WTC11 (cell line): Measurements from ENCODE around the gene ZNF394. TPM values are rescaled to one million over a fixed set of nuclear protein-coding genes. Genes with fewer than 3 reads are reported as not detected.

Experiments
- ATAC-seq: fragments of 200-7000 bp; cut with Tn5 transposase; 2 replicates; pipeline ENCODE4 v1.10.0; 2021; ENCODE audit warnings: mild to moderate bottlenecking, moderate library complexity
- CTCF ChIA-PET: fragments of 300-600 bp; sonication (Branson Sonifier 250); formaldehyde crosslinking; loops from one replicate; lab custom pipeline; 2021; ENCODE audit warnings: antibody characterized with exemption; lab: Charles Lee
- POLR2A ChIA-PET: fragments of 350-600 bp; sonication (Branson Sonifier 250); formaldehyde crosslinking; loops from one replicate; lab custom pipeline; 2021; ENCODE audit warnings: antibody characterized with exemption; lab: Charles Lee
- DNase-seq: peaks from one replicate; pipeline ENCODE4 v3.0.0; 2021; ENCODE audit warnings: low spot score
- H3K27ac Mint-ChIP-seq: 2 replicates; pipeline ENCODE4 v1.8.0; 2021; ENCODE audit warnings: mixed read lengths
- H3K27me3 Mint-ChIP-seq: 2 replicates; pipeline ENCODE4 v1.8.0; 2021; ENCODE audit warnings: low read depth, mild to moderate bottlenecking, moderate library complexity, mixed read lengths
- H3K36me3 Mint-ChIP-seq: 2 replicates; pipeline ENCODE4 v1.8.0; 2021; ENCODE audit warnings: mixed read lengths
- H3K4me1 Mint-ChIP-seq: 2 replicates; pipeline ENCODE4 v1.8.0; 2022; ENCODE audit warnings: mixed read lengths
- H3K4me3 Mint-ChIP-seq: 2 replicates; pipeline ENCODE4 v1.8.0; 2021; ENCODE audit warnings: mild to moderate bottlenecking, moderate library complexity, mixed read lengths
- H3K9me3 Mint-ChIP-seq: 2 replicates; pipeline ENCODE4 v1.8.0; 2021; ENCODE audit warnings: mixed read lengths
- ARID4B ChIP-seq: sonication (generic); formaldehyde crosslinking; IDR thresholded peaks from 2 replicates; pipeline ENCODE4 v1.8.0; 2023; ENCODE audit warnings: missing genetic modification reagents, mild to moderate bottlenecking, borderline replicate concordance
- ETV6 ChIP-seq: sonication (generic); formaldehyde crosslinking; IDR thresholded peaks from 2 replicates; pipeline ENCODE4 v1.8.1; 2022; ENCODE audit warnings: mild to moderate bottlenecking, missing genetic modification reagents
- GABPB1 ChIP-seq: sonication (generic); formaldehyde crosslinking; IDR thresholded peaks from 2 replicates; pipeline ENCODE4 v1.8.1; 2023; ENCODE audit warnings: mild to moderate bottlenecking, missing genetic modification reagents
- GRHL2 ChIP-seq: fragments of 250-450 bp; sonication (Bioruptor Pico); IDR thresholded peaks from 2 replicates; pipeline ENCODE4 v1.8.0; 2022; ENCODE audit warnings: mild to moderate bottlenecking, moderate library complexity; ENCODE audit not compliant: insufficient replicate concordance, severe bottlenecking
- GTF2I ChIP-seq: fragments of 250-450 bp; sonication (Bioruptor Pico); conservative IDR thresholded peaks from 2 replicates; pipeline ENCODE4 v1.4.0; 2021; ENCODE audit warnings: mild to moderate bottlenecking
- JUN ChIP-seq: sonication (generic); formaldehyde crosslinking; IDR thresholded peaks from 2 replicates; pipeline ENCODE4 v1.8.0; 2023; ENCODE audit warnings: mild to moderate bottlenecking, missing genetic modification reagents
- MAX ChIP-seq: sonication (generic); formaldehyde crosslinking; IDR thresholded peaks from 2 replicates; pipeline ENCODE4 v1.8.0; 2022; ENCODE audit warnings: mild to moderate bottlenecking, missing genetic modification reagents
- MYBL2 ChIP-seq: sonication (generic); formaldehyde crosslinking; IDR thresholded peaks from 2 replicates; pipeline ENCODE4 v1.8.1; 2023; ENCODE audit warnings: mild to moderate bottlenecking, moderate library complexity, missing genetic modification reagents
- NR3C1 ChIP-seq: sonication (generic); formaldehyde crosslinking; conservative IDR thresholded peaks from 2 replicates; pipeline ENCODE4 v1.8.1; 2023; ENCODE audit warnings: low read depth, mild to moderate bottlenecking, missing genetic modification reagents
- PRDM15 ChIP-seq: sonication (generic); formaldehyde crosslinking; IDR thresholded peaks from 2 replicates; pipeline ENCODE4 v1.8.0; 2022; ENCODE audit warnings: missing genetic modification reagents
- PREB ChIP-seq: sonication (generic); formaldehyde crosslinking; IDR thresholded peaks from 2 replicates; pipeline ENCODE4 v1.8.1; 2022; ENCODE audit warnings: mild to moderate bottlenecking, missing genetic modification reagents, moderate library complexity, borderline replicate concordance
- RORB ChIP-seq: fragments of 250-450 bp; sonication (Bioruptor Pico); IDR thresholded peaks from 2 replicates; pipeline ENCODE4 v1.9.0; 2021; ENCODE audit warnings: mild to moderate bottlenecking
- TCF7 ChIP-seq: sonication (generic); formaldehyde crosslinking; IDR thresholded peaks from 2 replicates; pipeline ENCODE4 v1.8.0; 2022; ENCODE audit warnings: mild to moderate bottlenecking, low read depth, missing genetic modification reagents, moderate library complexity
- ZMAT4 ChIP-seq: fragments of 250-450 bp; sonication (Bioruptor Pico); IDR thresholded peaks from 2 replicates; pipeline ENCODE4 v1.9.0; 2021; ENCODE audit warnings: mild to moderate bottlenecking
- ZNF138 ChIP-seq: sonication (generic); formaldehyde crosslinking; conservative IDR thresholded peaks from 2 replicates; pipeline ENCODE4 v1.8.1; 2022; ENCODE audit warnings: mild to moderate bottlenecking, moderate library complexity, missing genetic modification reagents
- ZNF219 ChIP-seq: sonication (generic); formaldehyde crosslinking; IDR thresholded peaks from 2 replicates; pipeline ENCODE4 v1.8.0; 2023; ENCODE audit warnings: missing genetic modification reagents, mild to moderate bottlenecking, borderline replicate concordance
- ZNF281 ChIP-seq: sonication (generic); formaldehyde crosslinking; IDR thresholded peaks from 2 replicates; pipeline ENCODE4 v1.8.0; 2023; ENCODE audit warnings: mild to moderate bottlenecking, missing genetic modification reagents
- ZNF423 ChIP-seq: fragments of 250-450 bp; sonication (Bioruptor Pico); IDR thresholded peaks from 2 replicates; pipeline ENCODE4 v2.1.2; 2022; ENCODE audit warnings: mild to moderate bottlenecking, moderate library complexity
- total RNA-seq: library from RNA; stranded (reverse); gene quantifications from 3 replicates; pipeline ENCODE4 v1.2.3, GENCODE V29; 2021

The ZNF394 gene
- total RNA-seq, 1 experiment from 2014 or later, result 24.0 TPM

- ChIA-PET POLR2A (interaction anchor here (1.3 kb wide), 1 partner anchor 65 kb away, joined by 5 read pairs; the partner anchor contains the start of genes BUD31 and PDAP1), CTCF (no interaction called here)
- Mint-ChIP-seq H3K36me3 (peaks cover 8% of the 10 kb centered on the region), H3K27me3 (peaks cover 5% of the 10 kb centered on the region; the same call in 1 of the 2 replicates), H3K27ac (peak overlapping the region; percentile 96), H3K9me3 (no peaks in the 10 kb centered on the region), H3K4me3 (peak overlapping the region; percentile 98), H3K4me1 (peaks cover 14% of the 10 kb centered on the region)
- DNase-seq, result no peak
- TF ChIP-seq PREB (CRISPR knock-in tag) (no peak), PRDM15 (no peak), ZNF423 (no peak), GABPB1 (CRISPR knock-in tag) (no peak), MAX (CRISPR knock-in tag) (no peak), JUN (no peak), MYBL2 (CRISPR knock-in tag) (no peak), NR3C1 (no peak), GRHL2 (CRISPR knock-in tag) (no peak), GTF2I (CRISPR knock-in tag) (no peak), ZNF138 (CRISPR knock-in tag) (no peak), ZNF219 (CRISPR knock-in tag) (no peak), ZMAT4 (CRISPR knock-in tag) (no peak), ETV6 (no peak), RORB (CRISPR knock-in tag) (no peak), TCF7 (CRISPR knock-in tag) (no peak)
- TF ChIP-seq, all 79 proteins: peak for 0
- no peak for ATAC-seq
Measured at GRCh38 chr7:99473315-99473596, 26.8 kb downstream of the ZNF394 start.

- POLR2A ChIA-PET, result interaction anchor here (1.3 kb wide), 1 partner anchor 64 kb away, joined by 5 read pairs; the partner anchor contains the start of genes BUD31 and PDAP1
- peaks cover 5% of the 10 kb centered on the region; the same call in 1 of the 2 replicates for H3K27me3 Mint-ChIP-seq
- TF ChIP-seq ARID4B (CRISPR knock-in tag) (peak; percentile 86; the same call in 1 of the 2 replicates), ZNF281 (CRISPR knock-in tag) (0 out of 2 replicates have a peak, but pooled peaks have one; percentile 30), MAX (CRISPR knock-in tag) (peak; percentile 59; the same call in 1 of the 2 replicates)
Measured at GRCh38 chr7:99472561-99473314, 27.3 kb downstream of the ZNF394 start, which contains the start of gene ZNF789. ZNF789 (plus strand) TSS chr7:99472890; CDS start chr7:99476457, 3,567 bp downstream.

More at GRCh38 chr7:99472561-99473314, 27.3 kb downstream of the ZNF394 start, which contains the start of gene ZNF789:
- peaks cover 8% of the 10 kb centered on the region for H3K36me3 Mint-ChIP-seq
- DNase-seq (peak; percentile 99), ATAC-seq (peak; percentile 94)
- CTCF ChIA-PET, result no interaction called here
- peak within 1 kb of the TSS; percentile 98 for H3K4me3 Mint-ChIP-seq
- H3K4me1 Mint-ChIP-seq, result peaks cover 14% of the 10 kb centered on the region
- peak within 1 kb of the TSS; percentile 96 for H3K27ac Mint-ChIP-seq
- H3K9me3 Mint-ChIP-seq, result no peaks in the 10 kb centered on the region
